ENCODE measurements around the gene ZNF318. TPM values are rescaled to one million over a fixed set of nuclear protein-coding genes. Genes with fewer than 3 reads are reported as not detected.

The ZNF318 gene
- total RNA-seq, 1 donor from 2014 or later = 16.4 TPM

GRCh38 chr6:43298565-43299337, 70.7 kb downstream of the ZNF318 start:
- H3K4me3 ChIP-seq = no peak overlapping the region
- H3K4me1 ChIP-seq = no peaks in the 10 kb centered on the region
- no peaks in the 10 kb centered on the region for H3K36me3 ChIP-seq
- no peaks in the 10 kb centered on the region for H3K9me3 ChIP-seq
- ATAC-seq (no peak), DNase-seq (no peak)
- H3K27me3 ChIP-seq = peaks cover 11% of the 10 kb centered on the region
- H3K27ac ChIP-seq = no peak overlapping the region
- TF ChIP-seq CTCF (IDR thresholded peaks at IDR 0.05) = no peak
- intact Hi-C loops (cut with DNase I) = no loop called here

- no peaks in the 10 kb centered on the region for H3K36me3 ChIP-seq
- no peak for DNase-seq
- H3K4me1 ChIP-seq = no peaks in the 10 kb centered on the region
- no peak within 1 kb of the TSS for H3K27ac ChIP-seq
- no peaks in the 10 kb centered on the region for H3K9me3 ChIP-seq
- intact Hi-C loops (cut with DNase I) = no loop called here
- TF ChIP-seq CTCF (IDR thresholded peaks at IDR 0.05) = no peak
- no peak for ATAC-seq
- no peak within 1 kb of the TSS for H3K4me3 ChIP-seq
- peaks cover 11% of the 10 kb centered on the region for H3K27me3 ChIP-seq
Measured at GRCh38 chr6:43297644-43298564, 71.5 kb downstream of the ZNF318 start, which contains the start of gene SLC22A7. Gene SLC22A7, plus strand, starts transcription at chr6:43298260. Its CDS starts 99 bp downstream, at chr6:43298359.

GRCh38 chr6:43296780-43297497, 72.5 kb downstream of the ZNF318 start:
- DNase-seq = no peak
- no peak overlapping the region for H3K27ac ChIP-seq
- no peak for ATAC-seq

GRCh38 chr6:43295456-43295855, 74.0 kb downstream of the ZNF318 start:
- Histone ChIP-seq H3K4me3 (no peak overlapping the region), H3K27ac (no peak overlapping the region), H3K9me3 (no peaks in the 10 kb centered on the region), H3K27me3 (peaks cover 10% of the 10 kb centered on the region), H3K4me1 (no peaks in the 10 kb centered on the region), H3K36me3 (no peaks in the 10 kb centered on the region)
- DNase-seq = no peak
- intact Hi-C loops (cut with DNase I) = no loop called here
- no peak for ATAC-seq
- TF ChIP-seq CTCF (IDR thresholded peaks at IDR 0.05) = no peak

More at GRCh38 chr6:43296780-43297497, 72.5 kb downstream of the ZNF318 start:
- Histone ChIP-seq H3K36me3 (no peaks in the 10 kb centered on the region), H3K9me3 (no peaks in the 10 kb centered on the region), H3K4me3 (no peak overlapping the region), H3K4me1 (no peaks in the 10 kb centered on the region), H3K27me3 (peaks cover 11% of the 10 kb centered on the region)
- intact Hi-C loops (cut with DNase I) = no loop called here
- TF ChIP-seq CTCF (IDR thresholded peaks at IDR 0.05) = no peak

- TF ChIP-seq CTCF (IDR thresholded peaks at IDR 0.05) = no peak
- no peaks in the 10 kb centered on the region for H3K4me1 ChIP-seq
- no peak overlapping the region for H3K4me3 ChIP-seq
- no peaks in the 10 kb centered on the region for H3K36me3 ChIP-seq
- peaks cover 6% of the 10 kb centered on the region for H3K27me3 ChIP-seq
- intact Hi-C loops (cut with DNase I) = no loop called here
- ATAC-seq = no peak
- no peaks in the 10 kb centered on the region for H3K9me3 ChIP-seq
- no peak overlapping the region for H3K27ac ChIP-seq
- DNase-seq = no peak
Measured at GRCh38 chr6:43294536-43294935, 74.9 kb downstream of the ZNF318 start.
